Activated CD8-positive, alpha-beta T cell treated with anti-CD3 and anti-CD28 coated beads for 36 hours (primary cell): ENCODE results near the gene IKBKG. TPM values are rescaled to one million over a fixed set of nuclear protein-coding genes. Genes with fewer than 3 reads are reported as not detected.

ENCODE experiments used
- ATAC-seq: fragments of 200-7000 bp; cut with Tn5 transposase; one replicate; pipeline ENCODE4 v1.10.0; 2021; ENCODE audit warnings: mild to moderate bottlenecking, moderate library complexity
- CTCF ChIA-PET: fragments of 350-600 bp; sonication (Branson Sonifier 250); formaldehyde crosslinking; loops from one replicate; lab custom pipeline; 2021; ENCODE audit warnings: antibody characterized with exemption; lab: Charles Lee
- POLR2A ChIA-PET: fragments of 350-600 bp; sonication (Branson Sonifier 250); formaldehyde crosslinking; loops from one replicate; lab custom pipeline; 2021; ENCODE audit warnings: antibody characterized with exemption; lab: Charles Lee
- DNase-seq: peaks from one replicate; pipeline ENCODE4 v3.0.0-alpha.2; 2020
- H3K27ac Mint-ChIP-seq: one replicate; pipeline ENCODE4 v1.8.0; 2021; ENCODE audit warnings: mild to moderate bottlenecking, mixed read lengths
- H3K27me3 Mint-ChIP-seq: one replicate; pipeline ENCODE4 v1.8.0; 2021; ENCODE audit warnings: mixed read lengths
- H3K36me3 Mint-ChIP-seq: one replicate; pipeline ENCODE4 v1.8.0; 2021; ENCODE audit warnings: low read depth, mixed read lengths
- H3K4me1 Mint-ChIP-seq: one replicate; pipeline ENCODE4 v1.8.0; 2021; ENCODE audit warnings: low read depth, mixed read lengths
- H3K4me3 Mint-ChIP-seq: one replicate; pipeline ENCODE4 v1.8.0; 2021; ENCODE audit warnings: mild to moderate bottlenecking, moderate library complexity, mixed read lengths
- H3K9me3 Mint-ChIP-seq: one replicate; pipeline ENCODE4 v1.8.0; 2021; ENCODE audit warnings: mixed read lengths
- intact Hi-C: fragments of 100-400 bp; cut with micrococcal nuclease; formaldehyde crosslinking; loops from one replicate; pipeline ENCODE4 v1.10.0; 2022
- total RNA-seq, 2 experiments: library from RNA; stranded (reverse); gene quantifications; one replicate each; pipeline ENCODE4 v1.2.3, GENCODE V29; 2021
- TF ChIP-seq, protein P1 (sequence below): fragments of 200-600 bp; IDR thresholded peaks from one replicate; pipeline ENCODE4 v1.8.0; 2022; ENCODE audit warnings: antibody characterized with exemption, mild to moderate bottlenecking

Gene IKBKG
- total RNA-seq, 2 experiments from 2014 or later, result 34.4 to 40.6 TPM

DNA sequence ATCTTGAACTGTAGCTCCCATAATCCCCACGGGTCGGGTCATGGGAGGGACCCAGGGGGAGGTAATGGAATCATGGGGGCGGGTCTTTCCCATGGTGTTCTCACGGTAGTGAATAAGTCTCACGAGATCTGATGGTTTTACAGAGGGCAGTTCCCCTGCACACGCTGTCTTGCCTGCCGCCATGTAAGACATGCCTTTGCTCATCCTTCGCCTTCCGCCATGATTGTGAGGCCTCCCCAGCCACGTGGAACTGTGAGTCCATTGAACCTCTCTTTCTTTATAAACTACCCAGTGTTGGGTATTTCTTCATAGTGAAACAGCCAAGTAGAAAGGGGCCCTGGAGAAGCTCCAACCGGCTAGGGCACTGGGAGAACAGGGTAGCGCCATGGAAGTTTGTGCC lies 49.8 kb downstream of the IKBKG start:
- CTCF ChIA-PET, result no interaction called here

GRCh38 chrX:154598656-154599055 lies 51.2 kb downstream of the IKBKG start:
- TF ChIP-seq, protein P1, sequence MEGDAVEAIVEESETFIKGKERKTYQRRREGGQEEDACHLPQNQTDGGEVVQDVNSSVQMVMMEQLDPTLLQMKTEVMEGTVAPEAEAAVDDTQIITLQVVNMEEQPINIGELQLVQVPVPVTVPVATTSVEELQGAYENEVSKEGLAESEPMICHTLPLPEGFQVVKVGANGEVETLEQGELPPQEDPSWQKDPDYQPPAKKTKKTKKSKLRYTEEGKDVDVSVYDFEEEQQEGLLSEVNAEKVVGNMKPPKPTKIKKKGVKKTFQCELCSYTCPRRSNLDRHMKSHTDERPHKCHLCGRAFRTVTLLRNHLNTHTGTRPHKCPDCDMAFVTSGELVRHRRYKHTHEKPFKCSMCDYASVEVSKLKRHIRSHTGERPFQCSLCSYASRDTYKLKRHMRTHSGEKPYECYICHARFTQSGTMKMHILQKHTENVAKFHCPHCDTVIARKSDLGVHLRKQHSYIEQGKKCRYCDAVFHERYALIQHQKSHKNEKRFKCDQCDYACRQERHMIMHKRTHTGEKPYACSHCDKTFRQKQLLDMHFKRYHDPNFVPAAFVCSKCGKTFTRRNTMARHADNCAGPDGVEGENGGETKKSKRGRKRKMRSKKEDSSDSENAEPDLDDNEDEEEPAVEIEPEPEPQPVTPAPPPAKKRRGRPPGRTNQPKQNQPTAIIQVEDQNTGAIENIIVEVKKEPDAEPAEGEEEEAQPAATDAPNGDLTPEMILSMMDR, result no peak
- Mint-ChIP-seq H3K4me3 (no peak overlapping the region), H3K4me1 (peaks cover 11% of the 10 kb centered on the region), H3K9me3 (no peaks in the 10 kb centered on the region), H3K27me3 (no peaks in the 10 kb centered on the region), H3K27ac (no peak overlapping the region), H3K36me3 (no peaks in the 10 kb centered on the region)
- intact Hi-C loops, result no loop called here
- POLR2A ChIA-PET, result no interaction called here
- CTCF ChIA-PET, result no interaction called here
- DNase-seq, result no peak
- no peak for ATAC-seq

More for the DNA sequence above, 49.8 kb downstream of the IKBKG start:
- peaks cover 11% of the 10 kb centered on the region for H3K4me1 Mint-ChIP-seq
- POLR2A ChIA-PET, result no interaction called here
- no peaks in the 10 kb centered on the region for H3K9me3 Mint-ChIP-seq
- no peaks in the 10 kb centered on the region for H3K27me3 Mint-ChIP-seq
- DNase-seq, result no peak
- no peak overlapping the region for H3K27ac Mint-ChIP-seq
- ATAC-seq, result no peak
- H3K36me3 Mint-ChIP-seq, result no peaks in the 10 kb centered on the region
- H3K4me3 Mint-ChIP-seq, result no peak overlapping the region
- TF ChIP-seq, protein P1, result no peak
- intact Hi-C loops, result no loop called here

DNA sequence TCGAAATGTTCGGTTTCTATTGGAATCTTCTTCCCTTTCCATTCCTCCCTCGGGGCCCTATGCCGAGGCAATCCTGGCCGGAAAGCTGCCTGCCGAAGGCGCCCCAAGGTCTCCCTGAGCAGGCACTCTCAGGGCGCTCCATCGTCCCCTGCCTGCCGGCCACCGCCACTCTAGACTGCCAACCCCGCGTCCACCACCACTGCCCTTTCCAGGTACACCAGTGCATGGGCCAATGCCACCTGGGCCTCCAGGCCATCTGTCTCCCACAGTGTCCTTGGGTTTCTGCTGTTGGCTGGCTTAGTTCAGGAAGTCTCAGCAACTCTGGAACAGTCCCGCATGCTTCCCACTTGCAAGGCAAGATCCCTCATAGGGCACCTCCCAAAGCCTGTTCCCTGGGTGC lies 52.1 kb downstream of the IKBKG start:
- Mint-ChIP-seq H3K27me3 (no peaks in the 10 kb centered on the region), H3K27ac (no peak overlapping the region), H3K9me3 (no peaks in the 10 kb centered on the region), H3K36me3 (no peaks in the 10 kb centered on the region), H3K4me1 (peaks cover 11% of the 10 kb centered on the region), H3K4me3 (no peak overlapping the region)
- ChIA-PET POLR2A (no interaction called here), CTCF (interaction anchor here (1.2 kb wide), 1 partner anchor 13 kb away, joined by 3 read pairs; no protein-coding TSS in a partner anchor)
- intact Hi-C loops, result no loop called here
- ATAC-seq (no peak), DNase-seq (no peak)
- TF ChIP-seq, protein P1, result no peak

DNA sequence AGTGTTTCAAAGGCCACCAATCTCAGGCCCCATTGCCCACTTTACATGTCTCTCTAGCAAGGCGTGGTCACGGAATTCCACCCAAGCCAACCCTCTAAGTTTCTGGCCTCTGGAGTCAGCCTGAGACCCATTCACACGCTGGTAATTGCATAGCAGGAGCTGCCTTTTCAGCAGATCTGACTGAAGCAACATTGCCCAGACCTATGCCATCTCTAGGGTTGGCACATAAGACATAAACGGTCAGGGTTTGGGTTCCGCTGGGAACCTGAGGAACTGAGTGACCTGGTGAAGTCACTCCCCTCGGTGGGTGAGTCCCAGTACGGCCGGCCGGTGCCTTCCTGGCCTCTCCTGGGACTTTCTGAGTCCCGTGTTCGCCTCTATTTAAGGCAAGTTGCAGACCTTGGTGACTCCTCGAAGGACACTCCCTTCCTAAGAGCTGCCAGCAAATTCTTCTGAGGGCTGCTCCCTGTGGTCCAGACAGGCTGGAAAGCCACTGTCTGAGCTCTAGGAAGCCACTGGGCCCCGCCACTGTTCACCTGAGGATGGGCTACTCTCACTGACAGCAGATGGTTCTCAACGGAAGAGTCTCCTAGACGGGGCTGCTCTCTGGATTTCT lies 53.4 kb downstream of the IKBKG start:
- no peak for ATAC-seq
- H3K4me1 Mint-ChIP-seq, result peaks cover 11% of the 10 kb centered on the region
- ChIA-PET CTCF (interaction anchor here (1.2 kb wide), 1 partner anchor 11 kb away, joined by 3 read pairs; no protein-coding TSS in a partner anchor), POLR2A (no interaction called here)
- H3K9me3 Mint-ChIP-seq, result no peaks in the 10 kb centered on the region
- intact Hi-C loops, result no loop called here
- H3K36me3 Mint-ChIP-seq, result no peaks in the 10 kb centered on the region
- no peak overlapping the region for H3K27ac Mint-ChIP-seq
- TF ChIP-seq, protein P1, result no peak
- no peak for DNase-seq
- H3K4me3 Mint-ChIP-seq, result no peak overlapping the region
- no peaks in the 10 kb centered on the region for H3K27me3 Mint-ChIP-seq

DNA sequence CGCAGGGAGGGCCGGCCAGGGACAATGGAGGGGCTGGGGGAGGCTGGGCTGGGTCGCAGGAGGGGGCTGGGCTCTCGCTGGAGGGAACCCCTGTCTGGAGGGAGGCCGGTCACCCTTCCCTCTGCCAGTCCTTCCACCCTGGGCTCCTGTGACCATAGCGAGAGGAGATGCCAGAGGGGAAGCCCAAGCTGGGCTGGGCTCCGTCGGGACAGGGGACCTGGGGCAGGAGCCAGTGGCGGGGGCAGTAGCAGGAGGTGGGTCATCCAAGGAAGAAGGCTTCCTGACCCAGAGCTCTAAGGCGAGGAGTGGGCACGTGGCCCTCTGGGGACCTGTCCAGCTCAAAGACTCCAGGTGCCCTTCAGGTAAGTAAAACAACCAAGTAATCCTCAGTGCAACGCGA lies 54.8 kb downstream of the IKBKG start:
- ATAC-seq (no peak), DNase-seq (no peak)
- Mint-ChIP-seq H3K27me3 (no peaks in the 10 kb centered on the region), H3K36me3 (no peaks in the 10 kb centered on the region), H3K4me1 (peaks cover 16% of the 10 kb centered on the region), H3K9me3 (no peaks in the 10 kb centered on the region), H3K4me3 (no peak overlapping the region), H3K27ac (no peak overlapping the region)
- ChIA-PET POLR2A (no interaction called here), CTCF (no interaction called here)
- TF ChIP-seq, protein P1, result no peak
- intact Hi-C loops, result no loop called here
